ENCODE results near the gene MPO. TPM values are rescaled to one million over a fixed set of nuclear protein-coding genes. Genes with fewer than 3 reads are reported as not detected.

MPO gene
- total and polyA plus RNA-seq, 2 donors (not counting 3 experiments of a cell fraction or from before 2014, with no cell fraction given), result not detected

DNA sequence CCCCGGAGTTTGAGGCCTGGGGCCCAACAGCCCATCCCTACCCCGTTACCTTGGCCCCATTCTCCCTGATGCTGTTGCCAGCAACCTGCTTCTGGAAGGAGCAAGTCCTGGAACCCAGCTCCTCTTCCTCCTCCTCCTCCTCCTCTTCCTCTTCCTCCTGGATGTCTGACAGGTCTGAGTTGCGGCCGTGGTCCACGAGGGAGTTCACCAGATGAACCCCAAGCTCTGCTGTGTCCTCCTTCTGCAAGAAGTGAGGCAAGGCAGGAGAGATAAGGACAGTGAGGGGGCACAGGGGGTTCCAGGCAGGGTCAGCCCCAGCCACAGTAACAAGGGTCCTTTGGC lies 29.2 kb upstream of the MPO start:
- no TSS peak for BruUV-seq (replicated peaks)
- no peak overlapping the region for H2AFZ ChIP-seq (ENCODE audit: low read depth, low read length)
- no peak overlapping the region for H3K4me3 ChIP-seq (replicated peaks in 1 of 3; ENCODE audit: insufficient read depth in 1 of 3, low read depth in 1 of 3, low read length in 3 of 3)
- H3K36me3 ChIP-seq (ENCODE audit: control insufficient read depth in 2 of 2, extremely low read depth in 1 of 2, insufficient read depth in 2 of 2, low read length in 2 of 2), result no peaks in the 10 kb centered on the region
- no peak overlapping the region for H3K9ac ChIP-seq (replicated peaks; ENCODE audit: extremely low read depth, insufficient read depth, low read length)
- no peak overlapping the region for H3K27ac ChIP-seq (ENCODE audit: insufficient read depth, low read depth, low read length)
- ChIA-PET POLR2A (no interaction called here), CTCF (interaction anchor here (2.8 kb wide), 1 partner anchor 107 kb away, joined by 26 read pairs; the partner anchor contains the start of gene RNF43)
- no peak overlapping the region for H3K4me2 ChIP-seq (ENCODE audit: insufficient read depth, low read length)
- no peaks in the 10 kb centered on the region for H3K79me2 ChIP-seq (ENCODE audit: control insufficient read depth, insufficient read depth, low read length)
- FAIRE-seq (no peak), DNase-seq (ENCODE audit: low read depth, low spot score) (no peak)
- intact Hi-C loops (cut with micrococcal nuclease), result no loop called here
- no peaks in the 10 kb centered on the region for H3K9me3 ChIP-seq (replicated peaks; ENCODE audit: control insufficient read depth, insufficient read depth, low read length)
- H3K27me3 ChIP-seq (ENCODE audit: control insufficient read depth in 2 of 2, insufficient read depth in 2 of 2, low read length in 2 of 2), result no peaks in the 10 kb centered on the region
- no peaks in the 10 kb centered on the region for H3K9me1 ChIP-seq (replicated peaks; ENCODE audit: control insufficient read depth, extremely low read depth, insufficient read depth, low read length)
- TF ChIP-seq JUN (IDR thresholded peaks at IDR 0.05; ENCODE audit: borderline replicate concordance, insufficient read depth, insufficient read length, low read depth), result no peak
- H3K4me1 ChIP-seq (ENCODE audit: control insufficient read depth, extremely low read depth, insufficient read depth, low read length), result no peaks in the 10 kb centered on the region
- no peaks in the 10 kb centered on the region for H4K20me1 ChIP-seq (replicated peaks; ENCODE audit: control insufficient read depth, extremely low read depth, insufficient read depth, low read length)
- dilution Hi-C loops (cut with MboI; ENCODE audit: extremely low pct_ligation_motif_present, low sequenced_read_pairs), result no loop called here

DNA sequence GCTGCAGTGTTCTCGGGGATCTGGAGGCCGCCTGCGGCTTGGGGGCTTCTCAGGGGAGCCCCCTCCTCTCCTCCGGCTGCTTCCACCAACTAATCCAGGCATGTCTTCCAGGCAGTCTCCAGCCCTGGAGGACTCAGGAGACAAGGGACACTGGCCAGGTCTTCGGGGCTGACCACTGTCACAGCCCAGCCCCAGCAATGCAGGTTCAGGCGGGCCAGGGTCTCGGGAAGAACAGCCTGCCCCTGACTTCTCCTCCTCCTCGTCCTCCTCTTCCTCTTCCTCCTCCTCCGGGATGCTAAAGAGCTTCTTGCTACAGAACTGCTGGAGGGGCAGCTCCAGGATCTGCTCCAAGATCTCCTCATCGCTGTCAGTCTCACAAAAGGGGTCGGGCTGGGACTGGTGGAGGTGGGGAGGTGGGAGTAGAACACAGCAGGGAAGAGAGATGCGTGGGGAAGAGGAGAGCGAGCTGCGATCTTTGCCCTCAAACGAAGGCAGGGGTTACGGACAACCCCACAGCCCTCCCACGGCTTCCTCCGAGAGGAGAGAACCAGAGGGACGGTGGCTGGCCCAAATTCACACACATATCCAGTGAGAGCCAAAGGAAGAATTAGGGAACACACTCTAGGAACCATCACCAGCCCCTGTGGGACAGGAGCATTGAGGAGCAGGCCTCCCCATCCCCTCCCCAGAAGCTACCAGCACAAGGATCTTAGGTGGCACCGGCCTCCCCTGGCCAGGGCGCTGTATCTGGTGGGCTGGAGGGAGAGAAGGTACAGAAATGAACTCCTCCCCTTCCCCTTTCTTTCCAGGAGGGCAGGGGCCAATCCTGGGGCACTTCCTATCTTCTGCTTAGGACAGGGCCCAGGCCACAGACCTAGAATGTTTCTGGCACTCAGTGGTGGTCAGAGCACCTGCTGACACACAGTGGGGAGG lies 28.5 kb upstream of the MPO start:
- H3K4me3 ChIP-seq (replicated peaks in 1 of 3; ENCODE audit: insufficient read depth in 1 of 3, low read depth in 1 of 3, low read length in 3 of 3), result no peak overlapping the region
- H3K4me1 ChIP-seq (ENCODE audit: control insufficient read depth, extremely low read depth, insufficient read depth, low read length), result no peaks in the 10 kb centered on the region
- no peaks in the 10 kb centered on the region for H3K9me1 ChIP-seq (replicated peaks; ENCODE audit: control insufficient read depth, extremely low read depth, insufficient read depth, low read length)
- ChIA-PET POLR2A (no interaction called here), CTCF (interaction anchor here (1.2 to 2.8 kb wide), 5 partner anchors 9 to 139 kb away, joined by 3 to 26 read pairs (median 6); partner anchors contain the start of genes RNF43 and TSPOAP1)
- no peak overlapping the region for H3K9ac ChIP-seq (replicated peaks; ENCODE audit: extremely low read depth, insufficient read depth, low read length)
- no peak for TF ChIP-seq POLR2A (IDR thresholded peaks at IDR 0.05; ENCODE audit: low read depth, low read length)
- TF ChIP-seq EZH2 (IDR thresholded peaks at IDR 0.05; ENCODE audit: borderline replicate concordance, low read depth, low read length, severe bottlenecking), result no peak
- TF ChIP-seq MYC (IDR thresholded peaks at IDR 0.05; ENCODE audit: low read depth, low read length), result no peak
- TF ChIP-seq, protein P1, sequence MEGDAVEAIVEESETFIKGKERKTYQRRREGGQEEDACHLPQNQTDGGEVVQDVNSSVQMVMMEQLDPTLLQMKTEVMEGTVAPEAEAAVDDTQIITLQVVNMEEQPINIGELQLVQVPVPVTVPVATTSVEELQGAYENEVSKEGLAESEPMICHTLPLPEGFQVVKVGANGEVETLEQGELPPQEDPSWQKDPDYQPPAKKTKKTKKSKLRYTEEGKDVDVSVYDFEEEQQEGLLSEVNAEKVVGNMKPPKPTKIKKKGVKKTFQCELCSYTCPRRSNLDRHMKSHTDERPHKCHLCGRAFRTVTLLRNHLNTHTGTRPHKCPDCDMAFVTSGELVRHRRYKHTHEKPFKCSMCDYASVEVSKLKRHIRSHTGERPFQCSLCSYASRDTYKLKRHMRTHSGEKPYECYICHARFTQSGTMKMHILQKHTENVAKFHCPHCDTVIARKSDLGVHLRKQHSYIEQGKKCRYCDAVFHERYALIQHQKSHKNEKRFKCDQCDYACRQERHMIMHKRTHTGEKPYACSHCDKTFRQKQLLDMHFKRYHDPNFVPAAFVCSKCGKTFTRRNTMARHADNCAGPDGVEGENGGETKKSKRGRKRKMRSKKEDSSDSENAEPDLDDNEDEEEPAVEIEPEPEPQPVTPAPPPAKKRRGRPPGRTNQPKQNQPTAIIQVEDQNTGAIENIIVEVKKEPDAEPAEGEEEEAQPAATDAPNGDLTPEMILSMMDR (IDR thresholded peaks at IDR 0.05; ENCODE audit: extremely low read depth in 1 of 2, insufficient read depth in 1 of 2, low read depth in 1 of 2, low read length in 2 of 2), result no peak
- dilution Hi-C loops (cut with MboI; ENCODE audit: extremely low pct_ligation_motif_present, low sequenced_read_pairs) (no loop called here), intact Hi-C loops (cut with micrococcal nuclease) (loop anchor here (1.0 kb wide), 1 partner anchor 138 kb away; no protein-coding TSS in a partner anchor)
- no peaks in the 10 kb centered on the region for H3K9me3 ChIP-seq (replicated peaks; ENCODE audit: control insufficient read depth, insufficient read depth, low read length)
- no TSS peak for BruUV-seq (replicated peaks)
- DNase-seq (ENCODE audit: low read depth, low spot score) (no peak), FAIRE-seq (no peak)
- no peak overlapping the region for H3K27ac ChIP-seq (ENCODE audit: insufficient read depth, low read depth, low read length)
- no peaks in the 10 kb centered on the region for H3K27me3 ChIP-seq (ENCODE audit: control insufficient read depth in 2 of 2, insufficient read depth in 2 of 2, low read length in 2 of 2)
- H3K79me2 ChIP-seq (ENCODE audit: control insufficient read depth, insufficient read depth, low read length), result no peaks in the 10 kb centered on the region
- no peak overlapping the region for H2AFZ ChIP-seq (ENCODE audit: low read depth, low read length)
- no peak overlapping the region for H3K4me2 ChIP-seq (ENCODE audit: insufficient read depth, low read length)
- H3K36me3 ChIP-seq (ENCODE audit: control insufficient read depth in 2 of 2, extremely low read depth in 1 of 2, insufficient read depth in 2 of 2, low read length in 2 of 2), result no peaks in the 10 kb centered on the region
- H4K20me1 ChIP-seq (replicated peaks; ENCODE audit: control insufficient read depth, extremely low read depth, insufficient read depth, low read length), result no peaks in the 10 kb centered on the region

Measured in endothelial cell of umbilical vein (primary cell).